WTC11 (cell line): ENCODE results near the gene STEAP1.

ENCODE experiments used
- CTCF ChIP-seq: fragments of 200-600 bp; IDR thresholded peaks from 2 replicates; pipeline ENCODE4 v1.8.0; 2022; ENCODE audit warnings: antibody characterized with exemption
- MAX ChIP-seq: sonication (generic); formaldehyde crosslinking; IDR thresholded peaks from 2 replicates; pipeline ENCODE4 v1.8.0; 2022; ENCODE audit warnings: mild to moderate bottlenecking, missing genetic modification reagents
- PREB ChIP-seq: sonication (generic); formaldehyde crosslinking; IDR thresholded peaks from 2 replicates; pipeline ENCODE4 v1.8.1; 2022; ENCODE audit warnings: mild to moderate bottlenecking, missing genetic modification reagents, moderate library complexity, borderline replicate concordance
- ZMAT4 ChIP-seq: fragments of 250-450 bp; sonication (Bioruptor Pico); IDR thresholded peaks from 2 replicates; pipeline ENCODE4 v1.9.0; 2021; ENCODE audit warnings: mild to moderate bottlenecking

GRCh38 chr7:90180649-90181048 lies 26.4 kb downstream of the STEAP1 start:
- TF ChIP-seq MAX (CRISPR knock-in tag) = no peak
- no peak for TF ChIP-seq ZMAT4 (CRISPR knock-in tag)
- TF ChIP-seq PREB (CRISPR knock-in tag) = no peak
- no peak for TF ChIP-seq CTCF
